GM12873 (cell line): ENCODE results near the gene LIF.

ENCODE experiments used
- TF ChIP-seq, protein P1 (sequence below): IDR thresholded peaks from 2 replicates; pipeline ENCODE4 v1.5.1; 2012; ENCODE audit warnings: low read depth, mild to moderate bottlenecking, moderate library complexity, low read length, control low read depth; ENCODE audit not compliant: insufficient read depth; ENCODE audit errors: missing control alignments

The LIF gene

GRCh38 chr22:30190574-30190973 is 56.0 kb downstream of the LIF start:
- TF ChIP-seq, protein P1, sequence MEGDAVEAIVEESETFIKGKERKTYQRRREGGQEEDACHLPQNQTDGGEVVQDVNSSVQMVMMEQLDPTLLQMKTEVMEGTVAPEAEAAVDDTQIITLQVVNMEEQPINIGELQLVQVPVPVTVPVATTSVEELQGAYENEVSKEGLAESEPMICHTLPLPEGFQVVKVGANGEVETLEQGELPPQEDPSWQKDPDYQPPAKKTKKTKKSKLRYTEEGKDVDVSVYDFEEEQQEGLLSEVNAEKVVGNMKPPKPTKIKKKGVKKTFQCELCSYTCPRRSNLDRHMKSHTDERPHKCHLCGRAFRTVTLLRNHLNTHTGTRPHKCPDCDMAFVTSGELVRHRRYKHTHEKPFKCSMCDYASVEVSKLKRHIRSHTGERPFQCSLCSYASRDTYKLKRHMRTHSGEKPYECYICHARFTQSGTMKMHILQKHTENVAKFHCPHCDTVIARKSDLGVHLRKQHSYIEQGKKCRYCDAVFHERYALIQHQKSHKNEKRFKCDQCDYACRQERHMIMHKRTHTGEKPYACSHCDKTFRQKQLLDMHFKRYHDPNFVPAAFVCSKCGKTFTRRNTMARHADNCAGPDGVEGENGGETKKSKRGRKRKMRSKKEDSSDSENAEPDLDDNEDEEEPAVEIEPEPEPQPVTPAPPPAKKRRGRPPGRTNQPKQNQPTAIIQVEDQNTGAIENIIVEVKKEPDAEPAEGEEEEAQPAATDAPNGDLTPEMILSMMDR, result no peak
